Measurements from ENCODE around the gene ROCK2.
"Not testable (repeated sequence)": the region's sequence is repeated elsewhere in the genome, so short reads cannot be mapped to it uniquely, and the experiment has no call there.

The ROCK2 gene

GRCh38 chr2:11305958-11306357, 38.5 kb downstream of the ROCK2 start:
- DNase-seq = no peak

GRCh38 chr2:11305338-11305737, 39.1 kb downstream of the ROCK2 start:
- DNase-seq = no peak

GRCh38 chr2:11304476-11304875, 40.0 kb downstream of the ROCK2 start:
- DNase-seq = no peak

GRCh38 chr2:11303290-11304013, 41.0 kb downstream of the ROCK2 start:
- no peak for DNase-seq

GRCh38 chr2:11299439-11299838, 45.0 kb downstream of the ROCK2 start:
- no peak for DNase-seq

- no peak for DNase-seq
Observed at GRCh38 chr2:11298592-11298991, 45.8 kb downstream of the ROCK2 start.

GRCh38 chr2:11296401-11296800, 48.0 kb downstream of the ROCK2 start:
- no peak for DNase-seq

- no peak for DNase-seq
Observed at GRCh38 chr2:11292464-11293255, 51.8 kb downstream of the ROCK2 start.

- DNase-seq = no peak
Observed at GRCh38 chr2:11290713-11291112, 53.7 kb downstream of the ROCK2 start.

GRCh38 chr2:11290211-11290610, 54.2 kb downstream of the ROCK2 start:
- DNase-seq = no peak

- no peak for DNase-seq
Observed at GRCh38 chr2:11288431-11288830, 56.0 kb downstream of the ROCK2 start.

GRCh38 chr2:11286749-11287148, 57.7 kb downstream of the ROCK2 start:
- DNase-seq = no peak

GRCh38 chr2:11286323-11286722, 58.1 kb downstream of the ROCK2 start:
- no peak for DNase-seq

GRCh38 chr2:11285499-11285898, 58.9 kb downstream of the ROCK2 start:
- no peak for DNase-seq

- DNase-seq = no peak
Observed at GRCh38 chr2:11281186-11281585, 63.2 kb downstream of the ROCK2 start.

- no peak for DNase-seq
Observed at GRCh38 chr2:11280713-11281112, 63.7 kb downstream of the ROCK2 start.

- DNase-seq = no peak
Observed at GRCh38 chr2:11279398-11279797, 65.0 kb downstream of the ROCK2 start.

GRCh38 chr2:11278219-11278618, 66.2 kb downstream of the ROCK2 start:
- DNase-seq = no peak

GRCh38 chr2:11275910-11276309, 68.5 kb downstream of the ROCK2 start:
- no peak for DNase-seq

GRCh38 chr2:11270891-11271290, 73.5 kb downstream of the ROCK2 start:
- DNase-seq = no peak

- no peak for DNase-seq
Observed at GRCh38 chr2:11267931-11268330, 76.5 kb downstream of the ROCK2 start.

GRCh38 chr2:11264818-11265217, 79.6 kb downstream of the ROCK2 start:
- no peak for DNase-seq

- no peak for DNase-seq
Observed at GRCh38 chr2:11264007-11264406, 80.4 kb downstream of the ROCK2 start.

GRCh38 chr2:11263177-11263576, 81.3 kb downstream of the ROCK2 start:
- DNase-seq = no peak

- DNase-seq = not testable (repeated sequence)
Observed at GRCh38 chr2:11262438-11262837, 82.0 kb downstream of the ROCK2 start.
